Measurements from ENCODE around the gene TTF1.

Gene TTF1, protein sequence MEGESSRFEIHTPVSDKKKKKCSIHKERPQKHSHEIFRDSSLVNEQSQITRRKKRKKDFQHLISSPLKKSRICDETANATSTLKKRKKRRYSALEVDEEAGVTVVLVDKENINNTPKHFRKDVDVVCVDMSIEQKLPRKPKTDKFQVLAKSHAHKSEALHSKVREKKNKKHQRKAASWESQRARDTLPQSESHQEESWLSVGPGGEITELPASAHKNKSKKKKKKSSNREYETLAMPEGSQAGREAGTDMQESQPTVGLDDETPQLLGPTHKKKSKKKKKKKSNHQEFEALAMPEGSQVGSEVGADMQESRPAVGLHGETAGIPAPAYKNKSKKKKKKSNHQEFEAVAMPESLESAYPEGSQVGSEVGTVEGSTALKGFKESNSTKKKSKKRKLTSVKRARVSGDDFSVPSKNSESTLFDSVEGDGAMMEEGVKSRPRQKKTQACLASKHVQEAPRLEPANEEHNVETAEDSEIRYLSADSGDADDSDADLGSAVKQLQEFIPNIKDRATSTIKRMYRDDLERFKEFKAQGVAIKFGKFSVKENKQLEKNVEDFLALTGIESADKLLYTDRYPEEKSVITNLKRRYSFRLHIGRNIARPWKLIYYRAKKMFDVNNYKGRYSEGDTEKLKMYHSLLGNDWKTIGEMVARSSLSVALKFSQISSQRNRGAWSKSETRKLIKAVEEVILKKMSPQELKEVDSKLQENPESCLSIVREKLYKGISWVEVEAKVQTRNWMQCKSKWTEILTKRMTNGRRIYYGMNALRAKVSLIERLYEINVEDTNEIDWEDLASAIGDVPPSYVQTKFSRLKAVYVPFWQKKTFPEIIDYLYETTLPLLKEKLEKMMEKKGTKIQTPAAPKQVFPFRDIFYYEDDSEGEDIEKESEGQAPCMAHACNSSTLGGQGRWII

DNA sequence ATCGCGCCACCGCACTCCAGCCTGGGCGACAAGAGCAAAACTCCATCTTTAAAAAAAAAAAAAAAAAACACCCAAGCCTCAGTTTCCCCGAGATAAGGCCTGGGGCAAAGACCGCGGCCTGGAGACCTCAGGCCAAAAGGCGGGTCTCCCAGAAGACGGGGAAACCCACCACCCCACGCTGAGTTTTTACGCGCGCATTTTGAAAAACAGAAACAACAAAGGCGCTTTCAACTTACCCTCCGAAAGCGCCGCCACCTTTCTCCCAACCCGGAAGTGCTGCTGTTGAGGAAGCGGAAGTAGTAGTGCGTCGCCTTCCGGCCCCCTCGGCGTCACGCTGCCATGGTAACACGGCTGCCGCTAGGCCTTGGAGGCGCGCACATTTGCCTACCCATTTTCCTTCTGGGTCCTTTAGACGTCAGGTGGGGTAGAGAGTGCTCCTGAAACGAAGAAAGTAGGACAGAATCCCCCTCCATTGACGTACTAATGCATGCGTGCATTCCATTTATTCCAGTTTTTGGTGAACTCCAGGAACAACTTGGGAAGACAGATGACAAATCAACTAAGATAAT, at the start of gene TTF1:
TSS of gene TTF1 (minus strand) at position 287 of the 569 bp plus-strand sequence. CDS start 4,019 bp downstream, outside the sequence.
- ATAC-seq = peak; percentile 88
- DNase-seq = peak; percentile 94

DNA sequence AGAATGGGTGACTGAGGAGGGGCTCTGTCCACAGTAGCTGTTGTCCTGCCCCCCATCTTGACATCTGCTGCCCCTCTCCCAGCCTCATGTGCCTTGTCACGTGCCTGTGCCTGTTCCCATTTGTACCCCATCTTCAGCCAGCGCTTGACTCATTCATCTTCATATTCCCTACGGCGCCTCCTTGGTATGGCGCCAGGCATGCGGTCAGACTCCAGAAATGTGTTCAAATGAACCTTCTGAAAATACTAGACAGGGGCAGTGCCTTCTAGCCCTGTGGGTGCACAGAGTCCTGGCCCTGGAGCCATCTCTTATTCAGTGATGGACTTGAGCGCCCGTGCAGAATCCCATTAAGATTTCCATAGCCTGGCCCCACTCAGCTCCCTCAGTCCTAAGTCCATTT, 49.6 kb upstream of the TTF1 start:
- DNase-seq (no peak), ATAC-seq (no peak)

DNA sequence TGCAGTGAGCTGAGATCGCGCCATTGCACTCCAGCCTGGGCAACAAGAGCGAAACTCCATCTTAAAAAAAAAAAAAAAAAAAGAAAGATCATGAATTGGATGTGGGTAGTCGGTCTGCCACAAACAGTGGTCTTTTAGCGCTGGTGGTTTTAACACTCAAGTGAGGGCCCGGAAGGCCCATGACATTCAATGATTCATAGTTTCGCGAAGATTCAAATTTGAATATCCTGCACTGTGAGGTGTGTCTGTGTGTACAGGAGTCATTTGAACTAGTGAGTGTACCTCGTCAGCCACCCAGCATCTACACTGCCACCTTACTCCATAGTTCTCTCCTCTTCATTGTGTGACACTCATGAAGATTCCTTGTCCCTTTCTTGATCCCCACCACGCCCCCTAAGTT, 44.6 kb upstream of the TTF1 start:
- DNase-seq = peak; percentile 50
- peak; percentile 99 for ATAC-seq

DNA sequence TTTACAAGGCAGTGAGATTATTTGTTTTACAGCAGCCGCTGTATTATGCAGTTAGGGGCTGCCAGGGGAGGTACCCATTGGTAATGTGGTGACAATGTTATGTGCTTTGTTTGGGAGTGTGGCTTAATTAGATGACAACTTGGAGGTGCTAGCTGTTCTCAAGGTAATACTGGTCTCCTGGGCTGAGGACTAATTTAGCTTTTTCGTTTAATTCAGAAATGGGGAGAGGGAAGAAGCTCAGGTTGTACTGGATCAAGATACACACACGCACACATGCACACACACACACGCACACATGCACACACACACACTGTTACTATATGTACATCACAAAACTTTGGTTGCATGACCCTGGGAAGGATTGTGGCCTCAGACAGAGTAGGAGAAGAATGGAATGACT, 41.3 kb upstream of the TTF1 start:
- no peak for ATAC-seq
- no peak for DNase-seq

DNA sequence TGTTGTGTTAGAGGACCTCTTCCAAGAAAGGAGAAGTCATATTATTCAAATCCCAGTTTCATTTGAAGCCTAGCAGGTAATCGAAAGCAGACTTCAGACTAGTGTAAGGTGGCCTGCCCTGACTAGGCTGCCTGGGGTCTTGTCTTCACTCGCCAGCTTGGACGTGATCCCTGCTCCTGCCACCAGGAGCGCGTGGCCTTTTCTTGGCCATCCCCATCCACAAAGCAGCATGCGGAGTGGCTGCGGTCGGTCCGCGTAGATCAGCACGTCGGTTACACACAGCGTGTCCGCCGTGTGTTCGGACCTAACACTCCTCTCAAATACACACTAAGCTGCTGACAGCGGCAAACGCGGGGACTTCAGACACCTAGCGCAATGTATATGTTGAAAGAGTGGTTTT, 40.7 kb upstream of the TTF1 start:
- DNase-seq (no peak), ATAC-seq (no peak)

DNA sequence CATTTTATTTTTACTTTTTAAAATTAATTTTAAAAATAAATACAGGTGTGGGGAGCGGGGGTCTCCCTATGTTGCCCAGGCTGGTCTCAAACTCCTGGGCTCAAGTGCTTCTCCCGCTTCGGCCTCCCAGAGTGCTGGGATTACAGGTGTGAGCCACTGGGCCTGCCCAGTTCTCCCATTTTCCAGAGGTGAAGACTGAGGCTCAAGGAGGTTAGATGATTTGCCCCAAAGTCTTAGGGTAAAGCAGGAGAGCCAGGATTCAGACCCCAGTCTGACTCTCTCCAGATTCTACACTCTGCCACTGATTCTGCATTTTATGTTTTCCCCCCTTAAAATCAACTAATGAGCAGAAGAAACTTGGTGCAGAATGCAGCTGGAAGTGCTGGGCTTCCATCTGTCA, 40.2 kb upstream of the TTF1 start:
- DNase-seq (no peak), ATAC-seq (no peak)

DNA sequence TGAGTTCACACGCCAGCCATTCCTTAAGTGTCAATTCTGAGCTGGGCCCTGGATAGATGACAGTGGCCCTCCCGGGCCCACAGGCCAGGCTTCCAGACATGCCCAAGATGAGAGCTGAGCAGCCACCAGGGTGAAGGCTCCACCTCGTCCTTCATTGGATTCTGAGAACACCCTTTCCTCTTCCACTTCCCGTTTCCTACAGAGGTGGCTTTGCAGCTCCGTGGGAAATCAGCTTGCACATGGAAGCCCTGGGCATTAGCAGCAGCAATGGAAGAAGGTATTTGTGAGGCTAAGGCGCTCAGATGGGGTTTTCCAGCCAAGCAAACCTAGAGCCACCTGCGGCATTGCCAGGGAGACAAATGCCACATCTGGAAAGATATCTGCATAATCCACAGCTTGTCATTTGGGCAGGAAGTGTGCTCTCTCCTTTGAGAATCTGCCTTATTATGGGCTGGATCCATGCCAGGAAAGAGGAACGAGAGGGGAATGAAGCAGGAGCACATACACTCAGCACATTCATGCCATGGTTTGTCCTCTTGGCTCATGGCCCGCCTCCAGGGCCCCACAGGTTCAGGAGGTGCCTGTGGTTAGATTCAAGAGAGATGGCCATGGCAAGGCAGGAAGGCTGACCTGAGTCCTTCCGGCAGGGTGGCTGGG, 37.4 kb upstream of the TTF1 start:
- ATAC-seq (no peak), DNase-seq (no peak)

DNA sequence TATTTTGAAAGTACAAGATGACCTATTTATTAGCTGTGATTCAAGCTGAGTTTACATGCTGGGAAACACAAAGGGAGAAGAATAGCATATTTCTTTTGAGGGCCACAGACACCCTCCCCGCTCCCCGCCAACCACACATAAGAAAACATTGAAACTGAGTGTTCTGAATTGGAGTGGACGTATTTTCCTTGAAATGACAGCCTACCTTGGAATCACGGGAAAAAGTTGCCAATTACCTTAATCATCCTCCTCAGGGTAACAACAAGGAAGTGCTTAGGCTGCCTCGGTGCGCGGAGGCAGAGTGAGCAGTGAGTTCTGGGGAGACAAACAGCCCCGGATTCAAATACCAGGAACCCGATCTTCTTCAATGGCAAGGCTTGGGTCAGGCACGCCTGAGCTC, 34.8 kb upstream of the TTF1 start:
- ATAC-seq = no peak
- DNase-seq = no peak

DNA sequence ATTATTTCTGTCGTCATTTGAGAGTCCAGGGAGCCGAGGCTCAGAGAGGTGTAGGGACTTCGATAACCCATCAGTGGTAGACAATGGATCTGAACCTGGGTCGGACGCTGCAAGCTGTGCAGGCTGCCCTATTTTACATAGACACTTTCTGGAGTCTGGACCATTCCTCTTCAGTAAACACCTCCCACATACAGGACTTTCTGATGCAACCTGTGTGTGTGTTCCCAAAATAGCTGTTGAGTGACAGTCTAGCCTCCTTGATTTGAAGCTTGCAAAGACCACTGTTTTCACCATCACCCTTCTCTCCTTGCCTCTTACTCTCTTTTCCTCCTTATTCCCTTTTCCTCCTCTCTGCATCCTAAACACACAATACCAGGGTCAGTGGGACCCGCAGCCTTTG, 34.1 kb upstream of the TTF1 start:
- ATAC-seq (no peak), DNase-seq (no peak)

DNA sequence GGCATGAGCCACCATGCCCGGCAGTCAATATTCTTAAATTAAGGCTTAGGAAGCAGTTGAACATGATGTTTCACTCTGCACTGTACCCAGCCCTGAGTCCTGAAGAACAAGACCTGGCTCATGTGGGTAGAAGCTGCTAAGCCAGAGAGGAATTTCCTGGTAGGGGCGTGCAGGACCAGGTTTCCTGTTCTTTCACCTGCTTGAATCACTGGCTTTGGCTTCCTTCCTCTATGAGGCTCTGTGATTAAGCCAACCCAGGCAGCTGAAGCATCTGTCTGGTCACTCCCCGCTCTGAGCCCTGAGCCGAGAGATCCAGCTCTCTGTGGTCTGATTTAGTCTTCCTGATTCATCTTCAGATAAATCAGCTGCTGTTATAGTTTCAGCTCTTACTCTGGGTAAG, 32.5 kb upstream of the TTF1 start:
- no peak for ATAC-seq
- DNase-seq = no peak

DNA sequence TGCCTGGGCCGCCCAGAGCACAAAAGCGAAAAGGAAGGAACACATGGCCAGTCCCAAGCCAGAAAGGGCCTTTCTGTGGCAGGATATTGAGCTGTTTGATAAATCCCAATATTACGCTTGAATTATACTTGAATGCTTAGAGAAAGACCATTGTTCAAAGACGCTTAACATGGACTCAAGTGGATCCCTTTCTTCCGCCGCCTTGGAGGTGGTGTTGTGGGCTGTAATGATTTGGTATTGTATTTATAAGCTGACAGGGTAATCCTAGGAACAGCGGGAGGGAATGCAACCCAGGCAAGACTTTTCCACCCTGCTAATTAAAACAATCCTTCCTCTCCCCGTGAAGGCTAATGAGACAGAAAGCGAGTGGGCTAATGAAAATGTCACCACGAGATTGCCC, 28.2 kb upstream of the TTF1 start:
- DNase-seq (no peak), ATAC-seq (no peak)

DNA sequence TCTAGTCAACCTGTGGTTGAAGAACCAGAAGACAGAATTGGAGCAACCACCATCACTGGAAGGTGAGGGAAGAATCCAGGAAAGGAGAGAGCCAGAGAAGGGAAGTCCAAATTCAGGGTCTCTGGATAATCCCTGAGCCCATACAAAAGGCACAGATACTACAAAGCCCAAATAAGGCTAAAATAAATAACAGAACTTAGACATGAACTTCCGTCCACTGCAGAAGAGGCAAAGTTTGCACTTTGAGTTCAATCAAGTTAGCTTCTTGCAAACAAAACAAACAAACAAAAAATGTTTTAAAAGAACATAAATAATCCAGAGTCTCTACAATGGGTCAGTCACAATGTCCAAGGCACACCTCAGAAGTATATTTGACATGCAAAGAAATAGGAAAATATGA, 24.4 kb upstream of the TTF1 start:
- no peak for DNase-seq
- ATAC-seq = no peak

DNA sequence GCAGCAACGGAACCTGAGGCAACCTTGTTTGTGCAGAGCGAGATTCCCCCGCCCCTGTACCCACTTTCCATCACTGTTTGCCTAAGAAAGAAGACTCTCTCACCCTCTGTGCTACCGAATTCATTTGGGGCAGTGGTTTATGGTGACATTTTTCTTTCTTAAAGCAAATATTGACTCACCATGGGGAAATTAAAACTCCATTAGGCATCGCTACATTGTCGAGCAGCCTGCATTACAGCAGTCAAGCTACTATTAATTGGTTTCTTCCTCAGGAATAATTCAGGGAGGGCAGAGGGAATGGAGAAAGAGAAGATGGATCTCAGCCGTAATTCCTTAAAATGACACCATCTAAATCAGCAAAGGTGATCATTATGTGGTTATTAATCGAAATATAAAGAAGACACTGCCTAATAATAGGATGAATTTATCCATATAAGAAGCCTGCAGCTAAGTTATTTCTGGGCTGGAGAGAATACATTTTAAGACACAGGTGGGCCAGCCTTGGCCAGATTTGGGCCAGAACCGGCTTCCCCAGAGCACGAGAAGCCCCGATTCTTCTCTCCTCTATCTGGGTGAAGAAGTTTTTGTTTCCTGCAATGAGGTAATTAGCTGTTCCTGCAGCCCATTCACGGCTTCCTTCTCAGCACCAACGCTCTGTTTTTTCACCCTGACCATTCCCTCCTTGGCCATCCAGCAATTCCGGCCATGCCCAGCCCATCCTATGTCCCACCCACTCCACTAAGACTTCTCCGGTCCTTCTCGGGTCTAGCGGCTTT, 20.2 kb upstream of the TTF1 start:
- DNase-seq = no peak

DNA sequence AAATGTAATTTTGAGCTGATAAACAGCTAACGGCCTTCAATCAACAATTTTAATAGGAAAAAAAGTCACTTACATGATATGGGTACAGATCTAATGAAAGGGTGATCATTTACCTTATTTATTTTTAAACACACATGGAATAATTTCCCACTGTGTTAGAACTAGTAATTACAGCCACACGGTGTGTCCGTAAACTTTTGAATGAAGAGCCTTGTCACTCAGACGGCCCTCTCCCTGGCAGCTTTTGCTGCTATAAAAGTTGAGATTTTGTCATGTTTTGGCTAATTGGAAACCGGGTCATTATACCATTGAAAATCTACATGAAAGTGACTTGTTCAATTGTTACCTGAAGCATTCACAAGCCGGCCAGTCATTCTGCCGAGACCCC, 19.0 kb upstream of the TTF1 start:
- no peak for ATAC-seq
- no peak for DNase-seq

More for the DNA sequence above, 20.2 kb upstream of the TTF1 start:
- ATAC-seq = no peak

DNA sequence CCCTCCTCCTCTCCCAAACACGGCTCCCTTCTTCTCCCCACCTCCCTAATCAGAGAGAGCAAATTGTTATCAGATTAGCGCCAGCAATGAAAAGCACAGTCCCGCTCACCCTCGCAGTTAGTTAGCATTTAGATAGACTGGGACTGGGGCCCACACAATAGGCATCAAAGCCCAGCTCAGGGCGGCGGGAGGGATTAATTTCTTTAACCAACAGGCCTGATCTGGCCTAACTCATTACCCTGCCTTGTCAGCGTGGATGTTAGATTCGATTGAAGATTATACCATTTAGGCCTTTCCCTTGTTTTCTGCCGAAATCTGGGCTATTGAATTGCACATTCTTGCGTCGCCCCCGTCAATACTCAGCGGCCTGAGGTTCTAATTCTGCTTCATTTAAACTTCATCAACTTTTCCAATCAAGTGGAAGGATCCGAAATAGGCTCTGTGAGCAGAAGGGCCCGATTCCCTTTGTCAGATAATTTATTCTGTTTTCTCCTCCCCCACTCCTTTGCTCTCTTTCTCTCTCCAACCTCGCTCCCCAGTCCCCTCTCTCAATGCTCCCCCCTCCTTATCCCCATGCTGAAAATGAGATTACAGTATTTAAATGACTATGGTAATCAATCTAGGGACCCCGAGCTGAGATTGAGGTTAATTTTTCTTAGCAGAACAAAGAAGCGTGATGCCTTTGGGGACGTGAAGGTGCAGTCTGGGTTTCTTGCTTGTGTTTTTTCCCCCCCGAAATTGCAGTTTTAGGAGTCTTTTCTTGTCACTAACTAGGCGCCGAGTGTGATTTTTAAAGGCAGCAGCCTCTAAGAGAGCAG, 18.4 kb upstream of the TTF1 start:
- ATAC-seq (no peak), DNase-seq (no peak)

DNA sequence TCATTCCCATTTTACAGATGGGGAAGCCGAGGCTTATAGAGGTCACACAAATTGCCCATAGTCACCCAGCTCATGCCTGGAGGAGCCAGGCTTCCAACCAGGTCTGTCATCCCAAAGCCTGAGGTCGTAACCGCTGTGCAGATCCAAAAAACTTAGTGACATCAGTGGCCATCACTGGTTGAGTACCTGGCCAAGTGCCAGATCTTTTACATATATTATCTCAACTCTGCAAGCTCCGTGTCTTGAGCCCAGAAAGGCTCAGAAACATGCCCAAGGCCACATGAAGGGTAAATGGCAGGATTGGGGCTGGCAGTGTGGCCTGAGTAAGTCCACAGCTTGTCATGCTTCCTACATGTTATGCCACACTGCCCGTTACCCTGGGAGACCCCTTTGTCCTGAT, 16.9 kb upstream of the TTF1 start:
- ATAC-seq (no peak), DNase-seq (no peak)

DNA sequence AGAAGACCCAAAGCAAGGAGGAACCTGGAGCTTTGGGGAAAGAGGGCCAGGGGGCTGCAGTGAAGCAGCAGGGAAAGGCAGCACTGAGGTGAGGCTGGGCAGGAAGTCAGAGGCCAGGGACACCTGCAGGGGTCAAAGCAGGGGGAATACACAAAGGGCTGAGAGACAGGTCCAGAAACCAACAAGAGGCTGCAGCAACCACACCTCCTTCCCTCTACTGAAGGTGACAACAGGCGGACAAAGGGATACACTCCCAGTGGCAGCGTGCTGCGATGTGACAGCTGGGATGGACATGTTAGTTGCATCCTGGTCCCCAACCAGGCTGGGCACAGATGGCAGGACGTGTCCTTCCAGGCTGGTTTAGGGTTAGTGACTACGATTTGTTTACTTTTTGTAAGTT, 15.9 kb upstream of the TTF1 start:
- no peak for ATAC-seq
- DNase-seq = no peak

DNA sequence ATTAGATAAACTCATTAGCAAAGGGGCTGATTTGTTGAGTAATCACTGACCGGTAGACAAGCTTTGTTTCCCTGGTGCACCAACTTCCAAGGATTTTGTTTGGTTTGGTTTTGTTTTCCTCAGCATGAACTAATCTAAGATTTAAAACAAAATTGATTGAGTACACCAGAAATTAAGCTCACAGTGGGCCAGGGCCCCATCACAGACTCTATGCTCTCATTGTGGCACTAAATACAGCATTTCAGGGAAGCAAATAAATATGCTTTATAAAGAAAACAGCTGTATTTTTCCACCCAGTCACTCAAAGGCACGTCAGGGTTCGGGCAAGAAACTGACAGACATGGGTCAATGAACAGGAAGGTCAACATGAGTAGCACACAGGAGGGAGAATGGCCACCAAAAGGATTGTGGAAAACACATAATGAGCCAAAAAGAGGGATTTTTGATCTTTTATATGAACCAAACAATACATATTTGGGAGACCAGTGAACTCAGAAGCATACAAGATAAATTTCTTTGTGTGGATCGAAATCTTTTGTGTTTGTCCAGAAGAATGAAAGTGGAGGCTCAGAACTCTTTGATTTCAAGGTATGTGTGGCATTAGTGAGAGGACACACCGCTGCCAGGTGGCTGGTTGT, 12.2 kb upstream of the TTF1 start:
- no peak for ATAC-seq
- DNase-seq = no peak

DNA sequence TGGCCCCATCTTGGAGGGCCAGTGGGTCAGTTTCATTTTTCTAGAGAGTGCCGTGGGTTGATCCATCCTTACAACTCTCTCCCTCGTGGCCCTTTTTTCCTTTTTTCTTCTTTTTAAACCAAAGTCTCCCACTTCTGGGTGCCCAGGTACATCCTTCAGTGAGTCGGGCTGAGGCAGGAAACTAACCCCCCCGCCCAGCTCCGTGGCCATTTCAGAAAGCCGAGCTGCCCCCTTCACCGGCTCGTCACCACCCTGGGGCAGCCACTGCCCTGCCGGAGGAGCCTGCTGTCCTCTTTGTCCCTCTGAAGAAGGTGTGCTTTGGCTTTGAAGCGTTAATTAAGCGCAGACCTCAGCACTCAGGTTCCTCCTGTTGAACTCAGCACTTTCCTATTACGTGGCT, 8.5 kb upstream of the TTF1 start:
- no peak for ATAC-seq

DNA sequence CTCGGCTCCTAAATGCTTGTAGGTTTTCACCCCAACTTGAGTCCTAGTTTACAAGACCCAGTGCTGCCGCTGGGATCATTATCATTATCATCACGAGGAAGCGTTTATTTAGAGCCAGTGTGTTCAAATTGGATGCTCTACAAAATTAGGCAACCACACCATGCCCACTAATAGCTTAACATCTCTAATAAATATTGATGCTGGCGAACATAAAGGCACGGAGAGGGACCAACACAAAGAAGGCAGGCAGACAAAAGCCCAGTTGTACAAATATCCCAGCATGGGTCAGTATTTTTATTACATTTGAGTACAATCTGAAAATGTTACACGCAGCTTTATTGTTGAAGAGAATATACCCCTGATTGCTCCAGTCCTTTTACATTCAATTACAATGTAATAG, 8.1 kb upstream of the TTF1 start:
- DNase-seq (no peak), ATAC-seq (no peak)

More for the DNA sequence above, 8.5 kb upstream of the TTF1 start:
- no peak for DNase-seq

Measured in stimulated activated naive CD8-positive, alpha-beta T cell treated with anti-CD3 and anti-CD28 coated beads, Interleukin-15, Interleukin-2, amounts not matched to agents 100 U/mL and 50 U/mL, for 24 hours (primary cell).